Measurements from ENCODE around the gene ALPP. TPM values are rescaled to one million over a fixed set of nuclear protein-coding genes. Genes with fewer than 3 reads are reported as not detected.
"Not testable (repeated sequence)": the region's sequence is repeated elsewhere in the genome, so short reads cannot be mapped to it uniquely, and the experiment has no call there.

Gene ALPP
- total and polyA plus RNA-seq, 2 donors (not counting 3 experiments of a cell fraction or from before 2014, with no cell fraction given), result not detected

DNA sequence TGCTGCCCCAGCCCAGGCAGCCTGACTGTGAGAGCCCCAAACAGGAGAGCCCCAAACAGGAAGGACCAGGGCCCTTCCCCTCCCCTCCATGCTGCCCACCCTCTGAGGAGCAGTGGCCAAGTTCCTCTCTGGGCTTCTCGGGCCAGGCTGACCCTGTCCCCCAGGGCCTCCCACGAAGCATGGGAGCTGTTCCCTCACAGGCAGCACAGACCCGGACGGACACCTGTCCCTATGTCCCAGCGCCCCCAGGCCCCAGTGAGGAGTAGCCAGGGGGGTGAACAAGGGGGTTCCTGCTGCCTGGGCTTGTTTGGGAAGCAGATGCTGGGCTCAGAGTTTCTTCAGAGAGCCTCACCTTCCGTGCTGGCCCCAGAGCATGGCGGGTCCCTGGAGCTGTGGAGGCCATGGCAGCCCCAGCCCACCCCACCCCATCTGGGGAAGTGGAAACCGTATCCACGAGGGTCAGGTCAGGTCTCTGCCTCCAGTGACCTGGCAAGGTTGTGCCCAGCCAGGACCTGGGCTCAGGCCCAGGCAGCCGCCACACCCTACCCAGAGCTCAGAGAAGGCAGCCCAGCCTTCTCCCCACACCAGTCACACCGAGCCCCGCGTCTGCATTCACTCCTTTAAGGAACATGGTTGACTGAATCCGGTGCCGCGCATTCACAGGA lies 40.3 kb upstream of the ALPP start:
- H2AFZ ChIP-seq (ENCODE audit: low read depth, low read length); H3K9me1 ChIP-seq (replicated peaks; ENCODE audit: control insufficient read depth, extremely low read depth, insufficient read depth, low read length); H3K4me1 ChIP-seq (ENCODE audit: control insufficient read depth, extremely low read depth, insufficient read depth, low read length); H3K27ac ChIP-seq (ENCODE audit: insufficient read depth, low read depth, low read length); intact Hi-C loops (cut with micrococcal nuclease); H3K79me2 ChIP-seq (ENCODE audit: control insufficient read depth, insufficient read depth, low read length); POLR2A ChIA-PET; DNase-seq (ENCODE audit: low read depth, low spot score); H3K9ac ChIP-seq (replicated peaks; ENCODE audit: extremely low read depth, insufficient read depth, low read length); H3K36me3 ChIP-seq (ENCODE audit: control insufficient read depth in 2 of 2, extremely low read depth in 1 of 2, insufficient read depth in 2 of 2, low read length in 2 of 2); H3K9me3 ChIP-seq (replicated peaks; ENCODE audit: control insufficient read depth, insufficient read depth, low read length); H4K20me1 ChIP-seq (replicated peaks; ENCODE audit: control insufficient read depth, extremely low read depth, insufficient read depth, low read length); FAIRE-seq; dilution Hi-C loops (cut with MboI; ENCODE audit: extremely low pct_ligation_motif_present, low sequenced_read_pairs); H3K27me3 ChIP-seq (ENCODE audit: control insufficient read depth in 2 of 2, insufficient read depth in 2 of 2, low read length in 2 of 2); BruUV-seq (replicated peaks); H3K4me3 ChIP-seq (replicated peaks in 1 of 3; ENCODE audit: insufficient read depth in 1 of 3, low read depth in 1 of 3, low read length in 3 of 3); H3K4me2 ChIP-seq (ENCODE audit: insufficient read depth, low read length): not testable (repeated sequence)
- CTCF ChIA-PET, result interaction anchor here (0.8 kb wide), 1 partner anchor 413 kb away, joined by 3 read pairs; no protein-coding TSS in a partner anchor

GRCh38 chr2:232338759-232339106 lies 39.8 kb upstream of the ALPP start:
- DNase-seq (ENCODE audit: low read depth, low spot score) (no peak), FAIRE-seq (no peak)
- no peaks in the 10 kb centered on the region for H4K20me1 ChIP-seq (replicated peaks; ENCODE audit: control insufficient read depth, extremely low read depth, insufficient read depth, low read length)
- no peaks in the 10 kb centered on the region for H3K9me1 ChIP-seq (replicated peaks; ENCODE audit: control insufficient read depth, extremely low read depth, insufficient read depth, low read length)
- ChIA-PET CTCF (interaction anchor here (0.8 kb wide), 1 partner anchor 413 kb away, joined by 3 read pairs; no protein-coding TSS in a partner anchor), POLR2A (no interaction called here)
- no peaks in the 10 kb centered on the region for H3K27me3 ChIP-seq (ENCODE audit: control insufficient read depth in 2 of 2, insufficient read depth in 2 of 2, low read length in 2 of 2)
- H3K9ac ChIP-seq (replicated peaks; ENCODE audit: extremely low read depth, insufficient read depth, low read length), result no peak overlapping the region
- peaks cover 0 to 4% of the 10 kb centered on the region in 2 experiments for H3K36me3 ChIP-seq (ENCODE audit: control insufficient read depth in 2 of 2, extremely low read depth in 1 of 2, insufficient read depth in 2 of 2, low read length in 2 of 2)
- H3K27ac ChIP-seq (ENCODE audit: insufficient read depth, low read depth, low read length), result no peak overlapping the region
- no peak overlapping the region for H2AFZ ChIP-seq (ENCODE audit: low read depth, low read length)
- dilution Hi-C loops (cut with MboI; ENCODE audit: extremely low pct_ligation_motif_present, low sequenced_read_pairs) (no loop called here), intact Hi-C loops (cut with micrococcal nuclease) (no loop called here)
- H3K4me1 ChIP-seq (ENCODE audit: control insufficient read depth, extremely low read depth, insufficient read depth, low read length), result no peaks in the 10 kb centered on the region
- TF ChIP-seq POLR2AphosphoS5 (IDR thresholded peaks at IDR 0.05; ENCODE audit: insufficient read depth, low read depth, low read length) (no peak), FOS (IDR thresholded peaks at IDR 0.05; ENCODE audit: borderline replicate concordance, insufficient read depth, low read length) (no peak), GATA2 (IDR thresholded peaks at IDR 0.05; ENCODE audit: insufficient read depth, insufficient read length, low read depth, low read length) (no peak), MAX (IDR thresholded peaks at IDR 0.05; ENCODE audit: insufficient read depth, insufficient read length) (no peak), MYC (IDR thresholded peaks at IDR 0.05; ENCODE audit: low read depth, low read length) (no peak), EZH2 (IDR thresholded peaks at IDR 0.05; ENCODE audit: borderline replicate concordance, low read depth, low read length, severe bottlenecking) (no peak), JUN (IDR thresholded peaks at IDR 0.05; ENCODE audit: borderline replicate concordance, insufficient read depth, insufficient read length, low read depth) (no peak), POLR2A (IDR thresholded peaks at IDR 0.05; ENCODE audit: low read depth, low read length) (no peak), CTCF (IDR thresholded peaks at IDR 0.05; ENCODE audit: extremely low read depth in 1 of 2, insufficient read depth in 1 of 2, low read depth in 1 of 2, low read length in 2 of 2) (no peak)
- no TSS peak for BruUV-seq (replicated peaks)
- no peak overlapping the region for H3K4me3 ChIP-seq (replicated peaks in 1 of 3; ENCODE audit: insufficient read depth in 1 of 3, low read depth in 1 of 3, low read length in 3 of 3)
- H3K79me2 ChIP-seq (ENCODE audit: control insufficient read depth, insufficient read depth, low read length), result no peaks in the 10 kb centered on the region
- no peaks in the 10 kb centered on the region for H3K9me3 ChIP-seq (replicated peaks; ENCODE audit: control insufficient read depth, insufficient read depth, low read length)
- H3K4me2 ChIP-seq (ENCODE audit: insufficient read depth, low read length), result no peak overlapping the region
